Parathyroid adenoma (tissue), 2 donors: ENCODE data around the gene KCTD10.

Experiments
- H2AFZ ChIP-seq: fragments of 300-600 bp; sonication (generic); one replicate; pipeline ENCODE4 v1.7.0; 2017; ENCODE audit warnings: antibody characterized with exemption, mild to moderate bottlenecking
- H3K27ac ChIP-seq: fragments of 300-600 bp; sonication (generic); one replicate; pipeline ENCODE4 v1.7.0; 2017
- H3K27me3 ChIP-seq: fragments of 300-600 bp; sonication (generic); one replicate; pipeline ENCODE4 v1.7.0; 2017; ENCODE audit warnings: low read length; ENCODE audit not compliant: control insufficient read depth, insufficient read depth
- H3K36me3 ChIP-seq: fragments of 300-600 bp; sonication (generic); one replicate; pipeline ENCODE4 v1.7.0; 2017; ENCODE audit warnings: low read length; ENCODE audit not compliant: control insufficient read depth, insufficient read depth
- H3K4me1 ChIP-seq: fragments of 300-600 bp; sonication (generic); one replicate; pipeline ENCODE4 v1.7.0; 2017; ENCODE audit warnings: control low read depth
- H3K4me2 ChIP-seq: fragments of 300-600 bp; sonication (generic); one replicate; pipeline ENCODE4 v1.7.0; 2017; ENCODE audit warnings: low read length
- H3K4me3 ChIP-seq: fragments of 300-600 bp; sonication (generic); one replicate; pipeline ENCODE4 v1.7.0; 2017; ENCODE audit warnings: low read depth, low read length
- H3K79me2 ChIP-seq: fragments of 300-600 bp; sonication (generic); one replicate; pipeline ENCODE4 v1.7.0; 2017; ENCODE audit warnings: control low read depth
- H3K9ac ChIP-seq: fragments of 300-600 bp; sonication (generic); one replicate; pipeline ENCODE4 v1.7.0; 2017; ENCODE audit warnings: mild to moderate bottlenecking
- H3K9me3 ChIP-seq: fragments of 300-600 bp; sonication (generic); one replicate; pipeline ENCODE4 v1.7.0; 2017; ENCODE audit warnings: low read length; ENCODE audit not compliant: control insufficient read depth
- CTCF ChIP-seq: fragments of 300-600 bp; sonication (generic); IDR thresholded peaks from one replicate; pipeline ENCODE4 v1.7.0; 2017; ENCODE audit warnings: antibody characterized with exemption, mild to moderate bottlenecking
- donor health status: primary hyperparathyroidism.

KCTD10 gene

GRCh38 chr12:109523071-109523470 lies 46.0 kb upstream of the KCTD10 start:
- H3K36me3 ChIP-seq = no peaks in the 10 kb centered on the region
- no peak overlapping the region for H3K27ac ChIP-seq
- H3K9me3 ChIP-seq = no peaks in the 10 kb centered on the region
- no peak overlapping the region for H3K9ac ChIP-seq
- no peak overlapping the region for H2AFZ ChIP-seq
- no peak overlapping the region for H3K4me2 ChIP-seq
- H3K4me3 ChIP-seq = no peak overlapping the region
- no peaks in the 10 kb centered on the region for H3K79me2 ChIP-seq
- no peaks in the 10 kb centered on the region for H3K4me1 ChIP-seq
- TF ChIP-seq CTCF = no peak
- H3K27me3 ChIP-seq = no peaks in the 10 kb centered on the region

- Histone ChIP-seq H3K4me3 (no peak overlapping the region), H3K36me3 (no peaks in the 10 kb centered on the region), H3K9me3 (no peaks in the 10 kb centered on the region), H3K4me2 (no peak overlapping the region), H3K27me3 (no peaks in the 10 kb centered on the region), H3K4me1 (no peaks in the 10 kb centered on the region), H2AFZ (no peak overlapping the region), H3K27ac (no peak overlapping the region), H3K9ac (no peak overlapping the region), H3K79me2 (no peaks in the 10 kb centered on the region)
- TF ChIP-seq CTCF = no peak
Observed at GRCh38 chr12:109521831-109522230, 44.7 kb upstream of the KCTD10 start.

- Histone ChIP-seq H3K36me3 (no peaks in the 10 kb centered on the region), H3K4me2 (no peak overlapping the region), H3K4me1 (no peaks in the 10 kb centered on the region), H2AFZ (no peak overlapping the region), H3K79me2 (no peaks in the 10 kb centered on the region), H3K27ac (peak overlapping the region; percentile 53), H3K4me3 (no peak overlapping the region), H3K9ac (no peak overlapping the region), H3K9me3 (no peaks in the 10 kb centered on the region), H3K27me3 (no peaks in the 10 kb centered on the region)
- TF ChIP-seq CTCF = no peak
Observed at GRCh38 chr12:109519787-109520186, 42.7 kb upstream of the KCTD10 start.

- Histone ChIP-seq H3K4me3 (no peak overlapping the region), H3K79me2 (no peaks in the 10 kb centered on the region), H3K27me3 (no peaks in the 10 kb centered on the region), H2AFZ (no peak overlapping the region), H3K36me3 (no peaks in the 10 kb centered on the region), H3K27ac (peak overlapping the region; percentile 53), H3K4me2 (no peak overlapping the region), H3K4me1 (no peaks in the 10 kb centered on the region), H3K9ac (no peak overlapping the region), H3K9me3 (no peaks in the 10 kb centered on the region)
- TF ChIP-seq CTCF = peak; percentile 67
Observed at GRCh38 chr12:109518820-109519665, 41.9 kb upstream of the KCTD10 start.

GRCh38 chr12:109517619-109518018 lies 40.5 kb upstream of the KCTD10 start:
- no peaks in the 10 kb centered on the region for H3K9me3 ChIP-seq
- H3K27ac ChIP-seq = no peak overlapping the region
- no peaks in the 10 kb centered on the region for H3K79me2 ChIP-seq
- no peak overlapping the region for H3K4me2 ChIP-seq
- H3K27me3 ChIP-seq = no peaks in the 10 kb centered on the region
- H3K9ac ChIP-seq = no peak overlapping the region
- TF ChIP-seq CTCF = no peak
- no peak overlapping the region for H3K4me3 ChIP-seq
- H2AFZ ChIP-seq = no peak overlapping the region
- no peaks in the 10 kb centered on the region for H3K36me3 ChIP-seq
- no peaks in the 10 kb centered on the region for H3K4me1 ChIP-seq
